ENCODE measurements around the gene GSX1.
"Not testable (repeated sequence)": the region's sequence is repeated elsewhere in the genome, so short reads cannot be mapped to it uniquely, and the experiment has no call there.

GSX1 gene

DNA sequence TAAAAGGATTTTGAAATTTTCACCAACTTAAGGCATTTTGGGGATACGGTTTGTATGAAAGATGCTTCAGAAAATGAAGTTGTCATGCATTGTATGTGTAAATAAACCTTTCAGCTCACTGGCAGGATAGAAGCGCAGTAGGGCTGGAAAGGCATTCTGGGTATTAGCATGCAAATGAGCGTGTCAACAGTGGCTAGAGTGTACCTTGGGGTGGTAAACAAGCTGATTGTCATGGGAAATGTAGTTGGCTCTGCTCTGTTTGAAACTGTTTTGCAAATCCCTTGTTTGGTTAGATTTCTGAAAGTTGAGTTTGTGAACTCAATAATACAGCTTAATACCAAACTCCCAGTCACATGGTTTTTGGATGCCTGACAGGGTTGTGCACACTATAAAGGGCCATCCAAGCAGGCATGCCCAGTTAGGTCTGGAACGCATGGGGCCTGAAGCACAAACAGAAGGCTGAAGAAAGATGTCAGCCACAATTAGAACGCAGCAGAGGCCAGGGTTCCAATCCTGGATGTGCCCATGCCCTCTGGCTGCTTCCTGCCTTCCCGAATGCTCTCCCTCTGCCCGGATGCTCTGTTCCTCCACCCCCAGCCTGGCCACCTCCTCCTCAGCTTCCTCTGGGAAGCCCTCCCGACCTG lies 14.6 kb downstream of the GSX1 start:
- TF ChIP-seq CTCF (IDR thresholded peaks at IDR 0.05; ENCODE audit: low read depth, low read length), result no peak
- no peak for DNase-seq (ENCODE audit: low read depth, low spot score)
- in situ Hi-C loops (cut with HindIII; ENCODE audit: low sequenced_read_pairs), result no loop called here
- H3K4me3 ChIP-seq (ENCODE audit: low read depth, low read length), result no peak overlapping the region

GRCh38 chr13:27808851-27809550 lies 16.7 kb downstream of the GSX1 start:
- no peak overlapping the region for H3K4me3 ChIP-seq (ENCODE audit: low read depth, low read length)
- in situ Hi-C loops (cut with HindIII; ENCODE audit: low sequenced_read_pairs), result no loop called here
- DNase-seq (ENCODE audit: low read depth, low spot score), result no peak
- TF ChIP-seq CTCF (IDR thresholded peaks at IDR 0.05; ENCODE audit: low read depth, low read length), result no peak

GRCh38 chr13:27810009-27810408 lies 17.7 kb downstream of the GSX1 start:
- in situ Hi-C loops (cut with HindIII; ENCODE audit: low sequenced_read_pairs), result no loop called here
- TF ChIP-seq CTCF (IDR thresholded peaks at IDR 0.05; ENCODE audit: low read depth, low read length), result no peak
- H3K4me3 ChIP-seq (ENCODE audit: low read depth, low read length), result no peak overlapping the region
- no peak for DNase-seq (ENCODE audit: low read depth, low spot score)

DNA sequence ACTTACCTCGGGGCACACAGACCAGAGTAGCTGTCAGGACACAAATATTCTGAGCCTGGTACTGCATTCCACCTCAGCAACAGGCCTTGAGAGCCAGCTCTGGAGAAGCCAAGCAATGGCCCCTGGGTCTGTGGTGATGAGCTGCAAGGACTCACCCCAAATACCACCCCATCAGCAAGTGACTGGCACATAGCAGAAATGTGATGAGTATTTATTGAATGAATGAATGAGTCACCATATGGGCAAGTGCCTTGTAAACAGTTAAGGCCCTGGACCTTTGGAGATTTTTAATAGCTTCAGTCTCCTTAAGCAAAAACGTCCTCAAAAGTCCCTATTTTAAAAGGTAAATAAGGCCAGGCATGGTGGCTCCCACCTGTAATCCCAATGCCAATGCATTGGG lies 18.2 kb downstream of the GSX1 start:
- TF ChIP-seq CTCF (IDR thresholded peaks at IDR 0.05; ENCODE audit: low read depth, low read length), result no peak
- in situ Hi-C loops (cut with HindIII; ENCODE audit: low sequenced_read_pairs), result no loop called here
- DNase-seq (ENCODE audit: low read depth, low spot score), result no peak
- no peak overlapping the region for H3K4me3 ChIP-seq (ENCODE audit: low read depth, low read length)

- no peak for TF ChIP-seq CTCF (IDR thresholded peaks at IDR 0.05; ENCODE audit: low read depth, low read length)
- in situ Hi-C loops (cut with HindIII; ENCODE audit: low sequenced_read_pairs), result no loop called here
- DNase-seq (ENCODE audit: low read depth, low spot score), result no peak
Measured at GRCh38 chr13:27813826-27814225, 21.5 kb downstream of the GSX1 start.

GRCh38 chr13:27817832-27818231 lies 25.5 kb downstream of the GSX1 start:
- in situ Hi-C loops (cut with HindIII; ENCODE audit: low sequenced_read_pairs); DNase-seq (ENCODE audit: low read depth, low spot score); H3K4me3 ChIP-seq (ENCODE audit: low read depth, low read length): not testable (repeated sequence)

More at GRCh38 chr13:27813826-27814225, 21.5 kb downstream of the GSX1 start:
- H3K4me3 ChIP-seq (ENCODE audit: low read depth, low read length), result no peak overlapping the region

Data from astrocyte of the spinal cord (primary cell).